ENCODE measurements around the gene MECP2. TPM values are rescaled to one million over a fixed set of nuclear protein-coding genes. Genes with fewer than 3 reads are reported as not detected.

MECP2 gene
- total RNA-seq, 2 experiments from 2014 or later, result 31.2 to 48.6 TPM

DNA sequence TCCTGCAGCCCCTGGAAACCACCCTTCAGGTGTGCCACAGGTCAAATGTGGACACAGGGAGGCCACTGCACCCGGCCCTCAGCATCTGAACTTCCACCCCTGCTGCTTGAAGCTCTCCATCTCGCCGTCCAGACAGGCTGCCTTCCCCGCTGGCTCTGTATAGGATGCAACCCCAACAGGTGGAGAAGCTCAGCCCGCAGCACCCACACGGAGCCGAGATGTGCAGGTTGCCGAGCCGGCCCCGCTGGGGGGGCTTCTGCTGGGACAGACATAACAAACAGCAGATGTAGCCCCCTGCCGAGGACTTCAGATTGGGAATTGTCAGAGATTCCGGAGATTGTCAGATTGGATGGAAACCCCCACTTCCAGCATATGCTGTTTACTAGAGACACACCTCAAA lies 104.4 kb downstream of the MECP2 start:
- POLR2A ChIA-PET, result no interaction called here
- intact Hi-C loops (cut with micrococcal nuclease; ENCODE audit: unreplicated experiment), result no loop called here

GRCh38 chrX:153992180-153992579 lies 105.3 kb downstream of the MECP2 start:
- H3K9me2 ChIP-seq (ENCODE audit: insufficient read depth, low read length), result no peaks in the 10 kb centered on the region

More for the DNA sequence above, 104.4 kb downstream of the MECP2 start:
- Histone ChIP-seq H3K9me3 (ENCODE audit: low read length) (no peaks in the 10 kb centered on the region), H4K20me1 (ENCODE audit: insufficient read depth, low read length) (no peaks in the 10 kb centered on the region), H2AFZ (ENCODE audit: low read length) (no peak overlapping the region), H3K27ac (ENCODE audit: low read depth, low read length, poor library complexity, severe bottlenecking) (no peak overlapping the region), H3K36me3 (ENCODE audit: insufficient read depth, low read length) (no peaks in the 10 kb centered on the region), H3K79me2 (ENCODE audit: insufficient read depth, low read depth, low read length) (no peaks in the 10 kb centered on the region), H3K9me2 (ENCODE audit: insufficient read depth, low read length) (no peaks in the 10 kb centered on the region), H3K4me1 (ENCODE audit: insufficient read depth, low read length, poor library complexity, severe bottlenecking) (no peaks in the 10 kb centered on the region), H3K4me3 (ENCODE audit: low read depth, low read length, poor library complexity, severe bottlenecking) (no peak overlapping the region), H3K4me2 (ENCODE audit: low read length) (no peak overlapping the region)
- no peak for DNase-seq (ENCODE audit: low spot score)
- no TSS peak for BruUV-seq (replicated peaks)
- no peak for TF ChIP-seq EZH2phosphoT487 (IDR thresholded peaks at IDR 0.05; ENCODE audit: borderline replicate concordance, low read depth, low read length)
- TF ChIP-seq, protein P1, sequence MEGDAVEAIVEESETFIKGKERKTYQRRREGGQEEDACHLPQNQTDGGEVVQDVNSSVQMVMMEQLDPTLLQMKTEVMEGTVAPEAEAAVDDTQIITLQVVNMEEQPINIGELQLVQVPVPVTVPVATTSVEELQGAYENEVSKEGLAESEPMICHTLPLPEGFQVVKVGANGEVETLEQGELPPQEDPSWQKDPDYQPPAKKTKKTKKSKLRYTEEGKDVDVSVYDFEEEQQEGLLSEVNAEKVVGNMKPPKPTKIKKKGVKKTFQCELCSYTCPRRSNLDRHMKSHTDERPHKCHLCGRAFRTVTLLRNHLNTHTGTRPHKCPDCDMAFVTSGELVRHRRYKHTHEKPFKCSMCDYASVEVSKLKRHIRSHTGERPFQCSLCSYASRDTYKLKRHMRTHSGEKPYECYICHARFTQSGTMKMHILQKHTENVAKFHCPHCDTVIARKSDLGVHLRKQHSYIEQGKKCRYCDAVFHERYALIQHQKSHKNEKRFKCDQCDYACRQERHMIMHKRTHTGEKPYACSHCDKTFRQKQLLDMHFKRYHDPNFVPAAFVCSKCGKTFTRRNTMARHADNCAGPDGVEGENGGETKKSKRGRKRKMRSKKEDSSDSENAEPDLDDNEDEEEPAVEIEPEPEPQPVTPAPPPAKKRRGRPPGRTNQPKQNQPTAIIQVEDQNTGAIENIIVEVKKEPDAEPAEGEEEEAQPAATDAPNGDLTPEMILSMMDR (conservative IDR thresholded peaks at IDR 0.05; ENCODE audit: low read length), result no peak
- CTCF ChIA-PET (ENCODE audit: unreplicated experiment), result no interaction called here

DNA sequence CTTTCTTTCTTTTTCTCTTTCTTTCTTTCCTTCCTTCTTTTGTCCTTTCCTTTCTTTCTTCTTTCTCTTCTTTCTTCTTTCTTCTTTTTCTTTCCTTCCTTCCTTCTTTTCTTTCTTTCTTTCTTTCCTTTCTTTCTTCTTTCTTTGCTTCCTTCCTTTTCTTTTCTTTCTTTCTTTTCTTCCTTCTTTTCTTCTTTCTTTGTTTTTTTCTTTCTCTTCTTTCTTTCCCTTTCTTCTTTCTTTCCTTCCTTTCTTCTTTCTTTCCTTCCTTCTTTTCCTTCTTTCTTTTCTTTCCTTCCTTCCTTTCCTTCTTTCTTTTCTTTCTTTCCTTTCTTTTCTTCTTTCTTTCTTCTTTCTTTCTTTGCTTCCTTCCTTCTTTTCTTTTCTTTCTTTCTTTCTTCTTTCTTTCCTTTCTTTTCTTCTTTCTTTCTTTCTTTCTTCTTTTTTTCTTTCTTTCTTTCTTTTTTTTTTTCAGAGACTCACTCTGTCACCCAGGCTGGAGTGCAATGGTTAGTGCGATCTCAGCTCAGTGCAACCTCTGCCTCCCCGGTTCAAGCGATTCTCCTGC lies 106.4 kb downstream of the MECP2 start:
- Histone ChIP-seq H3K4me2 (ENCODE audit: low read length) (no peak overlapping the region), H3K36me3 (ENCODE audit: insufficient read depth, low read length) (no peaks in the 10 kb centered on the region), H4K20me1 (ENCODE audit: insufficient read depth, low read length) (no peaks in the 10 kb centered on the region), H3K27ac (ENCODE audit: low read depth, low read length, poor library complexity, severe bottlenecking) (no peak overlapping the region), H3K79me2 (ENCODE audit: insufficient read depth, low read depth, low read length) (no peaks in the 10 kb centered on the region), H2AFZ (ENCODE audit: low read length) (no peak overlapping the region), H3K9me2 (ENCODE audit: insufficient read depth, low read length) (no peaks in the 10 kb centered on the region), H3K4me3 (ENCODE audit: low read depth, low read length, poor library complexity, severe bottlenecking) (no peak overlapping the region), H3K4me1 (ENCODE audit: insufficient read depth, low read length, poor library complexity, severe bottlenecking) (no peaks in the 10 kb centered on the region), H3K9me3 (ENCODE audit: low read length) (no peaks in the 10 kb centered on the region)
- no peak for DNase-seq (ENCODE audit: low spot score)
- ChIA-PET POLR2A (no interaction called here), CTCF (ENCODE audit: unreplicated experiment) (no interaction called here)
- TF ChIP-seq, protein P1 (conservative IDR thresholded peaks at IDR 0.05; ENCODE audit: low read length), result no peak
- TF ChIP-seq EZH2phosphoT487 (IDR thresholded peaks at IDR 0.05; ENCODE audit: borderline replicate concordance, low read depth, low read length), result no peak
- intact Hi-C loops (cut with micrococcal nuclease; ENCODE audit: unreplicated experiment), result no loop called here
- BruUV-seq (replicated peaks), result no TSS peak

More at GRCh38 chrX:153992180-153992579, 105.3 kb downstream of the MECP2 start:
- no peaks in the 10 kb centered on the region for H3K9me3 ChIP-seq (ENCODE audit: low read length)
- H3K79me2 ChIP-seq (ENCODE audit: insufficient read depth, low read depth, low read length), result no peaks in the 10 kb centered on the region
- ChIA-PET CTCF (ENCODE audit: unreplicated experiment) (no interaction called here), POLR2A (interaction anchor here (0.6 kb wide), 1 partner anchor 51 kb away, joined by 3 read pairs; no protein-coding TSS in a partner anchor)
- H2AFZ ChIP-seq (ENCODE audit: low read length), result no peak overlapping the region
- H3K27ac ChIP-seq (ENCODE audit: low read depth, low read length, poor library complexity, severe bottlenecking), result no peak overlapping the region
- no peak overlapping the region for H3K4me3 ChIP-seq (ENCODE audit: low read depth, low read length, poor library complexity, severe bottlenecking)
- intact Hi-C loops (cut with micrococcal nuclease; ENCODE audit: unreplicated experiment), result no loop called here
- no TSS peak for BruUV-seq (replicated peaks)
- DNase-seq (ENCODE audit: low spot score), result no peak
- no peaks in the 10 kb centered on the region for H3K36me3 ChIP-seq (ENCODE audit: insufficient read depth, low read length)
- no peaks in the 10 kb centered on the region for H3K4me1 ChIP-seq (ENCODE audit: insufficient read depth, low read length, poor library complexity, severe bottlenecking)
- H3K4me2 ChIP-seq (ENCODE audit: low read length), result no peak overlapping the region
- TF ChIP-seq, protein P1 (conservative IDR thresholded peaks at IDR 0.05; ENCODE audit: low read length), result no peak
- no peak for TF ChIP-seq EZH2phosphoT487 (IDR thresholded peaks at IDR 0.05; ENCODE audit: borderline replicate concordance, low read depth, low read length)
- H4K20me1 ChIP-seq (ENCODE audit: insufficient read depth, low read length), result no peaks in the 10 kb centered on the region
